Skeletal muscle cell (primary cell): ENCODE data around the gene ATP2B2.
A peak's percentile ranks its signal among the peaks of the same experiment; 100 is the strongest.

Experiments used
- DNase-seq: peaks from one replicate; pipeline ENCODE4 v3.0.0-alpha.2; 2010; ENCODE audit warnings: low read depth
- H3K4me3 ChIP-seq: 2 replicates; pipeline ENCODE4 v1.5.1; 2011; ENCODE audit warnings: low read depth, mild to moderate bottlenecking, control low read depth, low read length, moderate library complexity

ATP2B2 gene

DNA sequence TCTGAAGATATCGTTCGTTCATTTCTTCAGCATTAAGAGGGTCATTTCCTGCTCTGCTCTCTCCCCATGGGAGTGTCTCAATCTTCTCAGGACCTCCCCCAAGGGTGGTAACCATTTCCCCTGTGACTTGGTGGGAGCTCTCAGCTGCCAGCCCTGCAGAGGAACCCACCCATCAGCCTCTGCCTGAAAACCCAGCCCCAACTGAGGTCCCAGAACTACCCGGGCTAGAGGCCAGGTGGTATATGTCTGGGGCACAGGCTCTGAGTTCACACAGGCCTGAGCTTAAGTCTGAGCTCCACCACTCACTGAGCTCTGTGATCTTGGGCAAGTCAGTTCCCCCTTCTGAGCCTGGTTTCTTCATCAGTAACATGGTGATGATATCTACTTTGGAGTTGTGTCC lies 10.0 kb upstream of the ATP2B2 start:
- no peak overlapping the region for H3K4me3 ChIP-seq

DNA sequence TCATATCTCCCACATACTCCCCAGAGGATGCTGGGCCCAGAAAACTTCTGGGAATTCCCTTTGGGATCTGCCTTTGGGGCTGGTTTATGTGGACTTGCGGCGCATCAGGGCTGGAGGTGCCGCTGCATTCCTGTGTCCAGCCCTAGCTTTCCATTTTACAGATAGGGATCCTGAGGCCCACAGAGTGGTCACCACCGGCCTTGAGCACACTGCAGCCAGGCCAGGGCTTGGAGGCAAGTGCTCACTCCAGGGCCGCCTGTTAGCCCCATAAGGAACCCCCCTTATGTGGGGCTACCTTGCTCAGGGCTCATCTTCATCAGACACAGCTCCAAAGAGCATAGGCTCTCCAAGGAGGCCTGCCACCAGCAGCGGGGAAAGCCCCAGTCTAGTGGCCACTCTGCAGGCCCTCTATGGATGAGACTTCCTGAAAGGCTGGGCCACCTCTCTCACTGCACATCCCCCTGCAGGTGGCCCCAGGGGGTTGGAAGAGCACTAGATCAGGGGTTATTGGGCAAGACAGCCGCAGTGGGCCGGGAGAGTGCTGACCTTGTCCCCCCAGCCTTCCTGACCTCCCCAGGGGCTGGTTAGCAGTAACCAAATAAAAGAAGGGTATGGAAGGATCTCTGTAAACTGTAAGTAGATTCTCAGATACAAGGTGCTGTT lies 9.2 kb upstream of the ATP2B2 start:
- no peak overlapping the region for H3K4me3 ChIP-seq
- DNase-seq, result no peak

More for the DNA sequence above, 10.0 kb upstream of the ATP2B2 start:
- no peak for DNase-seq

DNA sequence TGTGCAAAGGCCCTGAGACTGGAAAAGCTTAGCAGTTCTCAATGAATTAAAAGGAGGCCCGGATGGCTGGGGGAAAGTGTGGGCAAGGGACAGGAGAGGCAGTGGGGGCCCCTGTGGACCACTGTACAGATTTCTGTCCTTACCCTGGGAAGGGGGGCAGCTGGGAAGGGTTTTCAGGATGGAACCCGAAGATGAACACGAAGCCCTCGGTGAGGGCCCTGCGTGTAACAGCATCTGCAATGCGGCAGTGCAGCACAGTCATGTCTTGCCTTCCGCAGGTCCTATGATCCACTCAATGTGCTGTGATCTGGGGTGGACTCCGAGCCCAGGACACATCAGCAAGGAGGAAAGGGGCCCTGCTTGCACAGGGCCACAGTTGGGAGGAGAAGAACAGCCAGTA lies 7.9 kb upstream of the ATP2B2 start:
- no peak overlapping the region for H3K4me3 ChIP-seq
- DNase-seq, result no peak

DNA sequence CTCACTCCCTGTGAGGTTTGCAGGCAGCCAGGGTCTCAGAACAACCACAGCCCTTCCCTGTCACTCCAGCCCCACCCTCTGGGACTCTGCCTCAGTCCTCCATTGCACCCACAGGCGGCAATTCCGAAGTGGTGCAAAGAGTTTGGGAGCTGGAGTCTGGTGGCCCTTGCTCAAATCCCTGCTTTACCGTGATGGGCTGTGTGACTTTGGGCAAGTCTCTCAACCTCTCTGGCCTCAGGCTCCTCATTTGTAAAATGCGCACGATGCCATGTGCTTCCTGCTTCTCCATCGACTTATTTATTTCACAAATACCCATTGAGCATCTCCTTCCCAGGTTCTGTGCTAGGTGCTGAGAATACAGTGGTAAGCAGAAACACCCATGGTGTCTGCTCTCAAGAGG lies 7.3 kb upstream of the ATP2B2 start:
- no peak for DNase-seq

DNA sequence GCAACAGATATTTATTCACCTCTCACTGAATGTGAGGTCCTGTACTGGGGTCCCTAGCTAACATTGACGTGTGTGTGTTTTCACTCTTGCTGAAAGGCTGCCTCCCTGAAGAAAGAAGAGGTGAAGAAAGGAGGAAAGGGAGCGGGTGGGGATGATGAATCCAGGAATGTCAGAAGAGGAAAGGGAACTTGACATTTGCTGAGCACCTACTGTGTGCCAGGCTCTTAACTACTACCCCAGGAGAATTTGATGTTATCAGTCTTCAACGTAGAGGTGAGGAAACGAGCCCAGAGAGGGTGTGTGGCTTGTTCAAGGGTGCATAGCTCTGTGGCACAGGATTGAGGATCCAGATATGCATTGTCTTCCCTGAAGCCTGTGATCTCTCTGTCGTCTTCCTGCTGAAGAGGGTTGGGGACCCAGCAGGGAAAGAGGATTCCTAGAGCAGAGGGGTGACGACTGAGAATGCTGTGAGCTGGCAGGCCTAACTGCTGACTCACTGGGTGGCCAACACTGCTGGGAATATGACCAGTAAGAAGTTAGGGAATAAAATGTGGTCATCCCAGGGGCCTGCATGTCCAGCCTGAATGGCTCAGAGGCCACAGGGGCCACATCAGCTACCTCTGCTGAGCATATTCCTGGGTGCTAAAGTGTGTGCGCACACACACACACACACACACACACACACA lies 6.6 kb upstream of the ATP2B2 start:
- peak; percentile 36 for DNase-seq
- no peak overlapping the region for H3K4me3 ChIP-seq

More for the DNA sequence above, 7.3 kb upstream of the ATP2B2 start:
- no peak overlapping the region for H3K4me3 ChIP-seq

DNA sequence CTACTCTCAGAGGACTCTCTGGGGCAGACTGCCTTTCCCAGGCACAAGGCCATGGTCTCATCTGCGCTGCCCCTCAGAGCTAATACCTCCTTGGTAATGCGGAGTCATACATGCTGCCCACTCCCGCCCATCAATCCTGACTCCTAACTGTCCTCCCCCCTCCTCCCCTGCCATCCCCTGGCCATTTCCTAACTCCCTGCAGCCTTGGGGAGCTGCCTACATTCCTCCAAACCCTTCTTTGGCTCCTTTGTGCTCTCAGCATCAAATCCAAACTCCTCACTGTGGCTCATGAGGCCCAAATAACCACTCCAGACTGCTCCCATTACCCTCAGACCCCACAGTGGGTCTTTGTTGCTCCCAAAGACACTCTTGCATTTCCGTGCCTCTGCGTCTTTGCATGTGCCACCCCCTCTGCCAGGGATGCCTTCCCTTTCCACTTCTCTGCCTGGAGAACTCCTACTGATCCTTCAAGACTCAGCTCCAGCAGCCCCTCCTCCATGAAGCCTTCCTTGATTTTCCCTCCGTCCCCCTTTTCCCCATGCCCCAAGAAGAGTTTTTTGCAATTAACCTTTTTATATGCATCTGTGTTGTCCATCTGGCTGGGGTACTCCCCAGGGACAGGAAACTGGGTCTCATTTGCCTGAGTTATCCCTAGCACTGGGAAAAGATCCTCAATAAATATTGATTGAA lies 5.5 kb upstream of the ATP2B2 start:
- H3K4me3 ChIP-seq, result no peak overlapping the region
- no peak for DNase-seq

DNA sequence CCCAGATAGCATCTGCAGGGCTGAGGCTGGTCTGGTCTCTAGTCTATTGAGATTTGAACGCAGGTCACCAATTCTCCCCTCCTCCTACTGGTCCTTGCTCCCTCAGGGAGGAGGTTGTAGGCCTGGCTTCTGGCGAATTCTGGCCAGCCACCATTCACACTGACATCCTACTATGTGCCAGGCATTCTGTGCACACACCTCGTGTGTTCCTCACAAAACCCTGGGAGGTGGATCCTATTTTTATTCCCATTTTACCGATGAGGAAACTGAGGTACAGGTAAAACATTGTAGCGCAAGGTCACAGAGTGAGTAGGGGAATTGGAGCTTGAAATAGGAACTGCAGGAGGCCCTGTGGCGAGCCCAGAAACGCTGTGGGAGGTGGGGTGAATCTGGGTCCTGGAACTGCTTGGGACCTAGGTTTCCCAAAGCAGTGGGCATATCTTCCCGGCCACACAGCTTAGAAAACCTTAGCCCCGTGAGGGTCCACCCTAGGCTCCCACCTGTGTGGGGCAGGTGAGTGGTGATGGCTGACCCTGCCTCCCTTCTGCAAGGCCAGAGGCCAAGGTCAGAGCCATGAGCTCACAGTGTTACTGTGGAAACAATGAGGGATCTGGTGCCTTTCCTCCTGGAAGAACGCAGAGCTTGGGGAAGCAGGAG lies 4.8 kb upstream of the ATP2B2 start:
- no peak for DNase-seq
- no peak overlapping the region for H3K4me3 ChIP-seq

DNA sequence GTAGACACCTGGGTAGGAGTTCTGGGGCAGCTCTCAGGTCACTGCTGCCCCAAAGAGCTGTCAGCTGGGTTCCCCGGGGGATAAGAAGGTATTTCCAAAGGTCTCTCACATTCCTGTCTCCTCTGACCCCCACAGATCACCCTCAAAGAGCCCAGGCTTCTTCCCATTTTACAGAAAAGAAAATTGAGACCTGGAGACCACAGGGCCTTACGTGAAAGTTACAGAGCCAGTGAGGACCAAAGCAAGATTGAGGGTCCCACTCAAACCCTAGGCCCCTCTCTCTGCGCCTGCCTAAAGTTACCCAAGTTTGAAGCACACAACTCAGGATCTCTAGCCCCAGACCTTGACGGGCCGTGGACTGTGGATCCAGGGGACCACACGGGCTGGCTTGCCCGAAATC lies 3.9 kb upstream of the ATP2B2 start:
- DNase-seq, result no peak
- no peak overlapping the region for H3K4me3 ChIP-seq

DNA sequence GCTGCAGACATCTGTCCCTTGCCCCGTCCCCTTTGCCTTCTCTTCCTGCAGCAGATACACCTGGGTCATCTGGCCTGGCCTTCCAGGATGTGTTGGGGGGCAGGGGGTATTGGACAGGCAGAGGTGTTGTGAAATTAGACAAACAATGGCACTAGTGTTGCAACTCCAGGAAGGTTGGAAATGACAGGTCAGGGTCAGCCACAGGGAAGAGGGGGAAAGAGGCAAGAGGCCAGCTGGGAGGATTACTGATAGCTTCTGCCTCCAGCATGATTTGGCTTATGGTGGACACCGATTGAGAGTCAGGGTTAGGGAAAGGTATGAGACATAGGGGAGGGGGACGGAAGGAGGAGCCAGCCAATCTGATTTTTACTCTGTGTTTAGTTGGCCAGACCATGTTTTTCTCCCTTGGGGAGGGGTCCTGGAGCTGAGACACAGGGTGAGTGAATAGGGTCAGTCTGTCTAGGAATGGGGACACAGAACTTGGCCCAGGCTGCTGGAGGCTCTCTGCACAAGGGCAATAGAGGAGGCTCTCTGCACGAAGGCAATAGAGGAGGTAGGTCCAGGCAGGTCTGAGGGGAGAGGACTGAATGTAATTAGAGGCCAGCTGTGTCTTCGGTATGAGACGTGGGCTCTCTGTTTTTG lies 3.4 kb upstream of the ATP2B2 start:
- no peak for DNase-seq
- H3K4me3 ChIP-seq, result no peak overlapping the region

DNA sequence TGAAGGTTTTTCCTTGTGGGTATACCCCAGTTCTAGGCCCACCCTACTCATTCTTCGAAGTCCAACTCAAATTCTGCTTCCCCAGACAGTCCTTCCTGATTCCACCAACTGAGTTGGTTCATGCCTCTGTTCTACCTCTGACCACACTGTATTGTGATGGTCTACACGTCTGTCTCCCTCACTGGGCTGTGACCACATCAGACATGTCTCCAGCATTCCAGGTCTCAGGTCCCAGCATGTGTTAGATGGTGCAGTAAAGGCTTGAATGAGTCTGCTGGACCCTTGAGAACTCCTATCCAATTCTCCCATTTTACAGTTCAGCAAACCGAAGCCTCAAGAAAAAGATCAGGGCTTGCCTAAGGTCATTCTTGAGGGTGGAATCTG lies 2.8 kb upstream of the ATP2B2 start:
- no peak overlapping the region for H3K4me3 ChIP-seq
- no peak for DNase-seq

DNA sequence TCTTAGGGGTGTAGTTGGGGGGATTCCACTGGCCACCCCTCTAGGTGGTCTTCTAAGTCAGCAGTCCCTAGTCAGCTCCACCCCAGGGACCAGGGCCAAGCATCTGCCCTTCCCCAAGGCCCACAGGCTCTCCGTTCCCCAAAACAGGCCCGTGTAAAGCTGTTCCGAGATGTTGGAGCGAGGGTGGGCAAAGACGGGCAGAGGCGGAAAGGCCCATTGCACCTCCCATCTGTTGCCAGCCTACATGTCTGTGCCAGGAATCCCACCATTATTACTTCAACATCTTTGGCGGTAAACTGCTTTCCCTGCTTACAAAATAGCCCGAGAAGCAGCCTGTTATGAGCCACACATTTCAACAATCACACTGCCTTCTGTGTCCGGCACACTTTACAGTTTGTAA lies 1.9 kb upstream of the ATP2B2 start:
- no peak for DNase-seq
- no peak overlapping the region for H3K4me3 ChIP-seq

DNA sequence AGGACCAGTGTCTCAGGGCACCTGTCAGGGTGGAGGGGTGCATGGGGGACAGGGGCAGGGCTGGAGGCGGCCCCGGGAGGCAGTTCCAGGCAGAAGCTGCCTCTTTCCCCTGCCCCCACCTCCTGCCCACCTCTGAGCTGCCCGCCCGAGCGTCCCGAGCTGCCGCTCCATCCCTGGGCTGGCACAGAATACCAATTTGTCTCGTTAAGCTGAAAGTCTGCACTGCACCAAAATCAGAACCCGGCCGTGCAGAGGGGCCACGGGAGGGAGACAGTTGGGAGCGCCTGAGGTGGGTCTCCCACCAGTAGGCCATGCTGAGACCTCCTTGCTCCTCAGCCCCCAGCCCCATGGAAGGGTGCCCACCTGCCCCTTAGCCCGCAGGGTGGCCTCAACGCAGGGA lies 1.3 kb upstream of the ATP2B2 start:
- no peak for DNase-seq
- no peak overlapping the region for H3K4me3 ChIP-seq

DNA sequence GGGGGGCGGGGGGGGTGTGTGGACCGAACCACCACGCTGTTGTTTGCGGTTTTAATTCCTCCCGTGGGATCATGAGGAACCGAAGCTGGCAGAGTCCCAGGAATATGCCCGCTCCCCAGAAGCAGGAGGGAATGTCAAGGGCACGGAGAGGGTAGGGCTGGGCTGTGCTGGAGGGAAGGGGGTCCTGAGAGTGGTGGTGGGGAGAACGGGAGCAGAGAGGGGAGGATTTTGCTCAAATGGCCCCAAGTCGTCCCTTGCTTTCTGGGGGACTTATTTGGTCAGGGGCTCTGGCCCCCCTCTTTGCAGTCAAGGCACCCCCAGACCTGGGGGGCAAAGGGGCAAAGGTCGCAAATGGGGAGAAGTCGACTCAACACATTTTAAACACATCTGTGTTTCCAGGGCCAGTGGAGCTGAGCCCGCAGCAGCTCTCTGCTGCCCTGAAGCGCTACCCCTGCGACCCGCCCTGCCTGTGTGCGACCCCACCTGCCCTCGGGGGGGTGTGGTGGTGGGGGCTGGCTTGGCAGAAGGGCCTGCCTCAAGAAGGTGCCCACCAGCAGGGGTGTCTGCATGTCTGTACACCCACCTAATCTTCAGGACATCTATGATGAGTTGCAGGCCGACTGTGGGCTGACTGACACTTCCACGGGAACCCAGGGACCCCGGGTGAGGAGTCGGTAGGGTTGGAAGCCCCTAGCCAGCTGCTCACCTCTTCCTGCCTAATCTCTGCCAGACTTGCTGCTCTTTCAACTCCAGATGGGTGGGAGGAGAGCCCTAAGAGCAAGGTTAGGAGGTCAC lies 602 bp upstream of the ATP2B2 start:
- no peak overlapping the region for H3K4me3 ChIP-seq
- no peak for DNase-seq

DNA sequence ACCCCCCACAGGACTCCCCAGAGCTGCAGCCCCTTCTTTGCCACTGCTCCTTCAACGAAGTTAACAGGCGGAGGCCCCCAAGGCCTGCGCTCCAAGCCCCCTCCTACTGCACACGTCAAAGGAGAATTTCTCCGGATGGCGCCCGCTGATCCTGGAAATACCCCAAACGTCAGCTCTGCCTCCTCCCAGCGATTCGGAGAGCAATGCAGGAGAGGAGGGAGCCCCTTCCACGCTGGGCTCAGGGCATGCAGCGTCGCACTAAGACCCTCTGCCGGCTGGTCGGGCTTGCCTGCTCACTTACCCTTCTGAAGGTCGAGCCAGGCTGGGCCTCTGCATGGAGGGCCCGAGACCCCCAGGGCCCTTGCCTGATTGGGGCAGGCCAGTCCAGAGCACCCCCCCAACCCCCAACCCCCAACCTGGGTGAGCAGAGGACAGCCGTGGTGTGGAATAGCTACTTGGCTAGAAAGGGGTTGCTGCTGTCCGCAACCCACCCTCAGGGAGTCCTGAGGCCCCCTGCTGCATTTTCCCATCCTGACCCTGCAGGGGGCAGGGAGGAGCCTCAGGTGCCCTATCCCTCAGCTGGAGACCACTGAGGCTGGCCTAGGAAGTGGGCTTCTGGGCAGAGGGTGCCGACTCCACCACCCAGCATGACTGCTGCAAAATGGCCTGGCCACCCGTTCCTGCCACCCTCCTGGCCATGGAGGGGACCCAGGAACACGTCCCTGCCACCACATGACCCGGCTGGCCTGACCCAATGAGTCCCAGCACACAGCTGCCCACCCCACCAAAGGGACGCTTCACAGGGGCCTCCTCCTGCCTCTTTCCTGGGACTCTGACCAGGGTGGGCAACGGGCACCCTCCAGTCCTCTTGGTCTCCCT lies 976 bp downstream of the ATP2B2 start:
- H3K4me3 ChIP-seq, result no peak overlapping the region
- DNase-seq, result no peak

DNA sequence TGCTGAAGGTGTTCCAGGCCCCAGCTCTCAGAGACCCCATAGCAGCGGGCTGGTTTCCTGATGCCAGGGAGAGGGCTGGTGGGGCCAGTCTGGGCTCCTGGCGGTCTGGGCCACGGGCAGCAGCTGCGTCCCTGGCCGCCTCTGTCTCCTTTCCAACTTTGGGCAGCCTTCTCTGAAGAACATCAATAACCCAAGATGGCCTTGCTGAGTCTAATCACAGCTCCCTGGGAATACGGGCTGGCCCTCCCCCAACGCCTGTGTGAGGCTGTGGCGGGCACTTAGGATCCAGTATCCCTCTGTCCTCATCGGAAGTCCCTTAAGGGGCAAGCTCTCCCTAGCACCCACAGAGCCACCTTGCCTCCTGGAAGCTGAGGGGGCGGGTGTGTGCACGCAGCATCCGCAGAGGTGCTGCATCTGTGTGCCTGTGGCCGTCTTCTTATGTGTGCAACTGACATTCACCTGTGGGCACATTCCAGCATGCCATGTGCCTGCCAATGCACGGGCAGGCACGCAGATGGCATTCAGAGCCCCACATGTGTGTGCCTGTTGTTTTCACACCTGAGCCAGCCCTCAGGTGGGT lies 2.1 kb downstream of the ATP2B2 start:
- DNase-seq, result no peak
- no peak overlapping the region for H3K4me3 ChIP-seq

DNA sequence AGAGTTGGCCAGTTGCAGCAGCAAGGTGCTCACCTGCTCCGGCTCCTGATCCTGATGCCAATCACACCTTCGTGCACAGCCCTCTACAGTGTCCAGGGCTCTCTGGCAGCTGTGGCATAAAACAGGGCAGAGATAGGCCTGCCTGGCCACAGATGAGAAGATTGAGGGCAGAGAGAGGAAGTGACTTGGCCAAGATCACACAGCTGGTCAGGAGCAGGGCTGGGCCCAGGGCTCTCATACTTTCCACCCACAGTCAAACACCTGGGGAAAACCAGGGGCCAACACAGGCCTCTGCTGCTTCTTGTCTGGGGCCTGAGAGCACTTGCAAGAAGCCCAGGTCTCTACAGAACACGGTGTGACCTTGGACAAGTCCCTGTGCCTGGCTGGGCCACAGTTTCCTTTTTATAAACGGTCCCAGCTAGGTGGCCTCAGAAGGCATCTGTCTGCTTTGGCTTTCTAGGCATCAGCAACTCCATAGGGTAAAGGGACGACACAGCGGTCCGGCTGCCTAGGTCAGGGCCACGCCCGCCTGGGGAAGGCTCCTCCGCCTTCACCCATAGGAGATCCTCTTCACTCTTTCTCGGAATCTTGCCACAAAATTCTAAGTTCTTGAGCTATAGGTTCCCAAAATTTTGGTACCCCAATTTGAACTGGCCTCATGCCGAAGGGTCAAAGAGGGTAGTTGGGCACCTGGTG lies 3.1 kb downstream of the ATP2B2 start:
- no peak for DNase-seq
- no peak overlapping the region for H3K4me3 ChIP-seq

DNA sequence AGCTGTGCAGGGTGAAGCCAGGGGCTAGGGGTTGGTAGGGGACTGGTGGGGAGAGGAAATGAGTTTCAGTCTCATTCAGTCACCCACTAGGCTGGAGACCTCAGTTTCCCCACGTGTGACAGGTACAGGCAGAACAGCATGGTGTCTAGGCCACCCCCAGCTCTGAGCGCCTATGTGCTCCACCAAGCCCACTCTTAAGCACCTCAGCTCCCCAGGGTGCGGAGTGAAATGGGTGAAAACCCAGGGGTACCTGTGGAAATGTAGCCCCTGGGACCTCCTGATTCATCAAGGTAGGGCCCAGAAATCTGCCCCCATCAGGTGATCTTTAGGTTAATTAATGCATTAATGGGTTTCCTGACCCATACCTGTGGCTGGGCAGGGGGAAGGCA lies 3.7 kb downstream of the ATP2B2 start:
- H3K4me3 ChIP-seq, result no peak overlapping the region
- no peak for DNase-seq
